GM19193 (cell line): ENCODE measurements around the gene PLEKHS1.

ENCODE experiments used
- POLR2A ChIP-seq: IDR thresholded peaks from 4 replicates; pipeline ENCODE4 v1.6.1; 2011; ENCODE audit not compliant: insufficient read depth, insufficient read length; ENCODE audit errors: extremely low read depth

Gene PLEKHS1

GRCh38 chr10:113762083-113762482, 10.6 kb downstream of the PLEKHS1 start:
- no peak for TF ChIP-seq POLR2A

GRCh38 chr10:113764582-113764981, 13.1 kb downstream of the PLEKHS1 start:
- no peak for TF ChIP-seq POLR2A

- no peak for TF ChIP-seq POLR2A
Measured at GRCh38 chr10:113765910-113766309, 14.4 kb downstream of the PLEKHS1 start.

GRCh38 chr10:113767222-113767621, 15.7 kb downstream of the PLEKHS1 start:
- TF ChIP-seq POLR2A: no peak

- no peak for TF ChIP-seq POLR2A
Measured at GRCh38 chr10:113770346-113770745, 18.9 kb downstream of the PLEKHS1 start.

GRCh38 chr10:113775686-113776294, 24.3 kb downstream of the PLEKHS1 start:
- no peak for TF ChIP-seq POLR2A

- TF ChIP-seq POLR2A: no peak
Measured at GRCh38 chr10:113776553-113776952, 25.1 kb downstream of the PLEKHS1 start.

- TF ChIP-seq POLR2A: no peak
Measured at GRCh38 chr10:113780681-113781250, 29.3 kb downstream of the PLEKHS1 start.

- no peak for TF ChIP-seq POLR2A
Measured at GRCh38 chr10:113782367-113782766, 30.9 kb downstream of the PLEKHS1 start.

GRCh38 chr10:113782986-113783704, 31.7 kb downstream of the PLEKHS1 start:
- TF ChIP-seq POLR2A: no peak

- TF ChIP-seq POLR2A: no peak
Measured at GRCh38 chr10:113788604-113789083, 37.2 kb downstream of the PLEKHS1 start.

GRCh38 chr10:113791691-113792090, 40.2 kb downstream of the PLEKHS1 start:
- TF ChIP-seq POLR2A: no peak

- TF ChIP-seq POLR2A: no peak
Measured at GRCh38 chr10:113801569-113801968, 50.1 kb downstream of the PLEKHS1 start.

- no peak for TF ChIP-seq POLR2A
Measured at GRCh38 chr10:113802997-113803396, 51.5 kb downstream of the PLEKHS1 start.

GRCh38 chr10:113806503-113806902, 55.0 kb downstream of the PLEKHS1 start:
- TF ChIP-seq POLR2A: no peak

GRCh38 chr10:113808168-113808567, 56.7 kb downstream of the PLEKHS1 start:
- no peak for TF ChIP-seq POLR2A
